ENCODE results near the gene STON2. TPM values are rescaled to one million over a fixed set of nuclear protein-coding genes. Genes with fewer than 3 reads are reported as not detected.

STON2 gene
- total RNA-seq, 1 experiment from 2014 or later = 0.36 TPM

- peak overlapping the region in 1 of 2 experiments; percentile 35; a peak in 1 of 4 replicates for H3K4me3 ChIP-seq (ENCODE audit: low read depth in 2 of 2, low read length in 2 of 2)
These were observed 34.9 kb upstream of the STON2 start for GRCh38 chr14:81435048-81435390.

GRCh38 chr14:81434230-81434629 is 34.1 kb upstream of the STON2 start:
- Histone ChIP-seq H3K4me3 (ENCODE audit: low read depth in 2 of 2, low read length in 2 of 2) (no peak overlapping the region), H3K4me1 (ENCODE audit: control insufficient read depth, insufficient read depth, low read length) (no peaks in the 10 kb centered on the region; the same call in 1 of the 2 replicates), H3K9me3 (ENCODE audit: control insufficient read depth, insufficient read depth, low read depth, low read length) (no peaks in the 10 kb centered on the region), H3K36me3 (ENCODE audit: control insufficient read depth, insufficient read depth, low read length) (no peaks in the 10 kb centered on the region), H3K27ac (ENCODE audit: low read length) (no peak overlapping the region), H3K27me3 (ENCODE audit: control insufficient read depth, insufficient read depth, low read length) (peaks cover 26% of the 10 kb centered on the region)
- in situ Hi-C loops (cut with HindIII; ENCODE audit: low pct_unique_long_range_greater_than_20kb, low sequenced_read_pairs) (no loop called here), intact Hi-C loops (cut with micrococcal nuclease; ENCODE audit: unreplicated experiment) (no loop called here)
- TF ChIP-seq CTCF (IDR thresholded peaks at IDR 0.05) = no peak
- TF ChIP-seq TCF7L2 (IDR thresholded peaks at IDR 0.05; ENCODE audit: low read depth, low read length) = no peak
- TF ChIP-seq POLR2AphosphoS5 (IDR thresholded peaks at IDR 0.05; ENCODE audit: low read depth, low read length) = no peak
- no peak for TF ChIP-seq REST (IDR thresholded peaks at IDR 0.05; ENCODE audit: insufficient read depth in 1 of 2, low read depth in 2 of 2, low read length in 1 of 2)
- no peak for TF ChIP-seq SIN3A (IDR thresholded peaks at IDR 0.05; ENCODE audit: borderline replicate concordance, insufficient read depth, low read depth, low read length)
- no TSS peak for BruUV-seq (replicated peaks)
- DNase-seq (ENCODE audit: low read depth, low spot score) (no peak), ATAC-seq (no peak)
- POLR2A ChIA-PET = no interaction called here
- CTCF ChIA-PET = no interaction called here

More at GRCh38 chr14:81435048-81435390, 34.9 kb upstream of the STON2 start:
- no peaks in the 10 kb centered on the region; the same call in 1 of the 2 replicates for H3K4me1 ChIP-seq (ENCODE audit: control insufficient read depth, insufficient read depth, low read length)
- TF ChIP-seq POLR2AphosphoS5 (IDR thresholded peaks at IDR 0.05; ENCODE audit: low read depth, low read length) (no peak), TCF7L2 (IDR thresholded peaks at IDR 0.05; ENCODE audit: low read depth, low read length) (no peak), REST (IDR thresholded peaks at IDR 0.05; ENCODE audit: insufficient read depth in 1 of 2, low read depth in 2 of 2, low read length in 1 of 2) (no peak), CTCF (IDR thresholded peaks at IDR 0.05) (no peak), SIN3A (IDR thresholded peaks at IDR 0.05; ENCODE audit: borderline replicate concordance, insufficient read depth, low read depth, low read length) (no peak)
- ChIA-PET POLR2A (no interaction called here), CTCF (no interaction called here)
- in situ Hi-C loops (cut with HindIII; ENCODE audit: low pct_unique_long_range_greater_than_20kb, low sequenced_read_pairs) (no loop called here), intact Hi-C loops (cut with micrococcal nuclease; ENCODE audit: unreplicated experiment) (no loop called here)
- H3K27me3 ChIP-seq (ENCODE audit: control insufficient read depth, insufficient read depth, low read length) = peaks cover 26% of the 10 kb centered on the region
- no TSS peak for BruUV-seq (replicated peaks)
- no peaks in the 10 kb centered on the region for H3K9me3 ChIP-seq (ENCODE audit: control insufficient read depth, insufficient read depth, low read depth, low read length)
- H3K27ac ChIP-seq (ENCODE audit: low read length) = no peak overlapping the region
- H3K36me3 ChIP-seq (ENCODE audit: control insufficient read depth, insufficient read depth, low read length) = no peaks in the 10 kb centered on the region
- DNase-seq (ENCODE audit: low read depth, low spot score) (no peak), ATAC-seq (no peak)
